Neuronal stem cell (in vitro differentiated cells): Measurements from ENCODE around the gene ZNF654.
A peak's percentile ranks its signal among the peaks of the same experiment; 100 is the strongest.

ENCODE experiments used
- DNase-seq: peaks from one replicate; pipeline ENCODE4 v3.0.0-alpha.2; 2013; ENCODE audit warnings: low spot score
- H2AFZ ChIP-seq: one replicate; pipeline ENCODE4 v1.6.1; 2013; ENCODE audit warnings: mild to moderate bottlenecking, low read length, inconsistent platforms
- H2AK5ac ChIP-seq: 2 replicates; pipeline ENCODE4 v1.6.1; 2013; ENCODE audit warnings: low read depth, mild to moderate bottlenecking, inconsistent platforms, low read length, moderate library complexity, mixed read lengths
- H2BK120ac ChIP-seq: 2 replicates; pipeline ENCODE4 v1.6.1; 2013; ENCODE audit warnings: low read depth, mild to moderate bottlenecking, inconsistent platforms, low read length, moderate library complexity, mixed read lengths
- H2BK12ac ChIP-seq: one replicate; pipeline ENCODE4 v1.6.1; 2013; ENCODE audit warnings: low read length, inconsistent platforms
- H2BK15ac ChIP-seq: 2 replicates; pipeline ENCODE4 v1.6.1; 2013; ENCODE audit warnings: mild to moderate bottlenecking, low read length, inconsistent platforms, mixed read lengths
- H2BK5ac ChIP-seq: one replicate; pipeline ENCODE4 v1.6.1; 2013; ENCODE audit warnings: inconsistent platforms, mild to moderate bottlenecking, low read length, moderate library complexity
- H3K14ac ChIP-seq: one replicate; pipeline ENCODE4 v1.6.1; 2013; ENCODE audit warnings: low read length, inconsistent platforms
- H3K18ac ChIP-seq: 2 replicates; pipeline ENCODE4 v1.6.1; 2013; ENCODE audit warnings: low read length, inconsistent platforms
- H3K23ac ChIP-seq: 2 replicates; pipeline ENCODE4 v1.6.1; 2013; ENCODE audit warnings: low read depth, mild to moderate bottlenecking, mixed read lengths, low read length, inconsistent platforms; ENCODE audit not compliant: poor library complexity
- H3K27ac ChIP-seq: replicated peaks from 3 replicates; pipeline ENCODE4 v1.5.1; 2013; ENCODE audit warnings: low read length, inconsistent platforms
- H3K27me3 ChIP-seq, 3 experiments: 2 replicates each; pipeline ENCODE4 v1.6.1; 2013; ENCODE audit warnings: low read length in 3 of 3, mild to moderate bottlenecking in 2 of 3, inconsistent platforms in 1 of 3, low read depth in 1 of 3, mixed read lengths in 1 of 3, moderate library complexity in 1 of 3; ENCODE audit not compliant: control insufficient read depth in 3 of 3, insufficient read depth in 3 of 3
- H3K36me3 ChIP-seq, 2 donors: replicated peaks in 1 of 2; 2 replicates each; pipeline ENCODE4 v1.6.1; 2013; ENCODE audit warnings: low read length in 2 of 2; ENCODE audit not compliant: control insufficient read depth in 2 of 2, insufficient read depth in 2 of 2
- H3K4ac ChIP-seq: 2 replicates; pipeline ENCODE4 v1.6.1; 2013; ENCODE audit warnings: inconsistent platforms, mild to moderate bottlenecking, low read length, moderate library complexity
- H3K4me1 ChIP-seq, 2 donors: 1 replicate in 1 of 2; 2 replicates in 1 of 2; pipeline ENCODE4 v1.6.1; 2013; ENCODE audit warnings: low read length in 2 of 2, low read depth in 1 of 2; ENCODE audit not compliant: control insufficient read depth in 2 of 2, insufficient read depth in 1 of 2
- H3K4me2 ChIP-seq: one replicate; pipeline ENCODE4 v1.6.1; 2013; ENCODE audit warnings: mild to moderate bottlenecking, low read length, inconsistent platforms; ENCODE audit not compliant: insufficient read depth, poor library complexity, severe bottlenecking
- H3K4me3 ChIP-seq, 2 donors: 2 replicates each; pipeline ENCODE4 v1.5.1; 2013; ENCODE audit warnings: low read length in 2 of 2, mild to moderate bottlenecking in 2 of 2, inconsistent platforms in 1 of 2, moderate library complexity in 1 of 2
- H3K79me1 ChIP-seq: one replicate; pipeline ENCODE4 v1.6.1; 2013; ENCODE audit warnings: low read depth, mild to moderate bottlenecking, inconsistent platforms, low read length, moderate library complexity
- H3K9ac ChIP-seq: one replicate; pipeline ENCODE4 v1.6.1; 2013; ENCODE audit warnings: mild to moderate bottlenecking, low read depth, low read length, inconsistent platforms; ENCODE audit not compliant: poor library complexity
- H3K9me3 ChIP-seq, 2 donors: replicated peaks in 1 of 2; 2 replicates each; pipeline versions ENCODE3 to v1.6.1; 2013; ENCODE audit warnings: low read length in 2 of 2, mild to moderate bottlenecking in 2 of 2, inconsistent platforms in 1 of 2, low read depth in 1 of 2, mixed read lengths in 1 of 2, moderate library complexity in 1 of 2; ENCODE audit not compliant: control insufficient read depth in 2 of 2, insufficient read depth in 1 of 2
- H4K8ac ChIP-seq: one replicate; pipeline ENCODE4 v1.6.1; 2013; ENCODE audit warnings: low read depth, mild to moderate bottlenecking, inconsistent platforms, low read length, moderate library complexity
- H4K91ac ChIP-seq: one replicate; pipeline ENCODE4 v1.6.1; 2013; ENCODE audit warnings: low read length, low read depth, mild to moderate bottlenecking, inconsistent platforms; ENCODE audit not compliant: poor library complexity
- WGBS, 2 donors: extraction: QIAGEN DNeasy Blood & Tissue Kit; methylation state at CpG; one replicate each; pipeline ENCODE4 v1.1.7; 2013; ENCODE audit warnings: missing lambda C conversion rate in 2 of 2, mixed read lengths in 1 of 2; ENCODE audit not compliant: insufficient read length in 2 of 2, insufficient replicate concordance in 1 of 2; ENCODE audit errors: extremely low coverage in 2 of 2; 5-methylcytosine and 5-hydroxymethylcytosine counted together

Gene ZNF654

DNA sequence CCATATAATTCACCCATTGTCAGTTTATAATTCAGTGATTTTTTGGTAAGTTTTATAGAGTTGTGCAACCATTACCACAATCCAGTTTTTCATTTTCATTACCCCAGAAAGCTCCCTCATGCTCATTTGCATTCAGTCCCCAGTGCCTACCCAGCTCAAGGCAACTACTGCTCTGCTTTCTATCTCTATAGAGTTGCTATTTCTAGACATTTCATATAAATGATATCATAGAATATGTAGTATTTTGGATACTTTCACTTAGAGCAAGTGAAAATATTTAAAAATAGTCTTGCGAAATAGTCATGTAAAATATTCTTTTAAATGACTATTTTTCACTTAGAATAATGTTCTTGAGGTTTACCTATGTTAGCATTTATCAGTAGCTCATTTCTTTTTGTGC lies 42.1 kb downstream of the ZNF654 start:
- Histone ChIP-seq H2BK120ac (no peak overlapping the region), H3K4me2 (no peak overlapping the region), H3K9me3 (peaks cover 0 to 13% of the 10 kb centered on the region in 2 donors), H2BK15ac (no peak overlapping the region), H3K23ac (no peak overlapping the region), H2AK5ac (no peak overlapping the region), H3K4me1 (no peaks in the 10 kb centered on the region), H3K9ac (no peak overlapping the region), H4K91ac (no peak overlapping the region), H3K14ac (no peak overlapping the region), H3K4me3 (no peak overlapping the region), H4K8ac (no peak overlapping the region), H2AFZ (no peak overlapping the region), H3K18ac (no peak overlapping the region), H3K4ac (no peak overlapping the region), H3K36me3 (peaks cover 2 to 29% of the 10 kb centered on the region in 2 donors), H3K27ac (no peak overlapping the region), H3K27me3 (no peaks in the 10 kb centered on the region), H3K79me1 (no peaks in the 10 kb centered on the region), H2BK5ac (no peak overlapping the region), H2BK12ac (no peak overlapping the region)
- WGBS, 2 donors = no CpG with 5 or more reads among the region's 1 CpG
- no peak for DNase-seq

DNA sequence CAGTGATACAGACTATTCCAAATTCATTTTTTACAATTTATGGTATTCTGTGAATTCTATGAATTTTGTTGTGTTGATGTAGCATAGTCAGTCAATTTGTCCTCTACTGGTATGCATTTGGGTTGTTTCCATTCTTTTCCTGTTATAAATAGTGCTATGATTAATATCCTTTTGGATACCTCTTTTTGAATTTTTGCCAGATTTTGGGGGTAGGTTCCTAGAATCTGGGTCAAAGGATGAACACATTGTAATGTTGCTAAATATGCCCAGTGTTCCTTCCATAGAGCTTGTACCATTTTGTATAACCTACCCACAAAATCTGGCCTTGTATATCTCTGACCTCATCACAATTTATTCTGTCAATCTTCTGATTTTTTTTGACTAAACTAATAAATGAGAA lies 46.3 kb downstream of the ZNF654 start:
- Histone ChIP-seq H3K4me2 (no peak overlapping the region), H3K79me1 (no peaks in the 10 kb centered on the region), H3K14ac (no peak overlapping the region), H3K36me3 (peaks cover 2 to 22% of the 10 kb centered on the region in 2 donors), H4K91ac (no peak overlapping the region), H3K27me3 (no peaks in the 10 kb centered on the region), H2BK15ac (no peak overlapping the region), H3K18ac (no peak overlapping the region), H3K27ac (no peak overlapping the region), H3K4me3 (no peak overlapping the region), H4K8ac (no peak overlapping the region), H3K4ac (no peak overlapping the region), H2BK120ac (no peak overlapping the region), H3K4me1 (no peaks in the 10 kb centered on the region), H2AK5ac (no peak overlapping the region), H3K23ac (no peak overlapping the region), H3K9ac (no peak overlapping the region), H3K9me3 (peaks cover 0 to 7% of the 10 kb centered on the region in 2 donors), H2BK12ac (no peak overlapping the region), H2AFZ (no peak overlapping the region), H2BK5ac (no peak overlapping the region)
- DNase-seq = no peak

GRCh38 chr3:88112289-88112688 lies 53.2 kb downstream of the ZNF654 start:
- Histone ChIP-seq H2BK5ac (no peak overlapping the region), H3K4me3 (no peak overlapping the region), H2AFZ (no peak overlapping the region), H3K36me3 (peaks cover 0 to 26% of the 10 kb centered on the region in 2 donors), H3K4ac (no peak overlapping the region), H3K27me3 (no peaks in the 10 kb centered on the region), H3K4me2 (no peak overlapping the region), H2AK5ac (no peak overlapping the region), H3K79me1 (no peaks in the 10 kb centered on the region), H3K4me1 (no peaks in the 10 kb centered on the region), H4K91ac (no peak overlapping the region), H3K14ac (no peak overlapping the region), H3K9ac (no peak overlapping the region), H2BK15ac (no peak overlapping the region), H3K18ac (no peak overlapping the region), H3K23ac (no peak overlapping the region), H3K27ac (no peak overlapping the region), H2BK120ac (no peak overlapping the region), H2BK12ac (no peak overlapping the region), H4K8ac (no peak overlapping the region), H3K9me3 (no peaks in the 10 kb centered on the region)
- no peak for DNase-seq
- WGBS, 2 donors = no CpG with 5 or more reads among the region's 1 CpG

DNA sequence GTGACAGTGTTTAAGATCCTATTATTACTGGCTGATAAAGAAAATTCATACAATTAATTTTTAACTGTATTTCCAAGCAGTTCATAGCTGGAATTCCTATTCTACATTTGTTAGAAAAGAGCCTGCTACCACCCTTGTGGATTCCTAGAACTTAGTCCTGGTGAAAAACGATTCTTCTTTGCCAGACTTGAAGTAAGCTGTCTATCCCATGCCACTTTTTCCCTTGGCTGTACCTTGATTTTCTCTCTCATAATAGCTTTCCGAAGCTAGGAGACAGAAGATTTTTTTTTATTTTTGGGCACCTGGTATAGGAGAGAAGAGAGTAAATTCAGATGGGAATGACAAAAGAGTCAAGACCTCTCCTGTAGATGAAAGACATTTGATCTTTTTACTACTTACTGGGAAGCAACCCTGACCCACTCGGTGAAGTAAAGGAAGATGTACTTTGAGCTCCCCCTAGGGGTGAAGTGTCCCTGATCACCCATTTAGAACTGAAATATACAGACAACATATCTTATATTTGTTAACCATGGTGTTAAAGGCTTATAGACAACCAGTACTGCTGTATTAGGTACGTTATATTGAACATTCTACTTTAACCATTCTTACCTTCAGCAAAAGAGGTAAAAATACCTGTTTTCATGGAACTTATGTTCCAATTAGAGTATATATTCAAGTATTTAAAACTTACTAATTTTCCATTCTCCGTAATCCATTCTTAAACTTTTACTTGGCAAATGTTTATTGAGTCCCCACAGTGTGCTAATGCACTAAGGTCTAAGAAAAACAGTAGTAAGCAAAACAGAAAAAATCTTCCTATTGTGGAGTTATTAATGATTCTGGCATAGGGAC lies 54.5 kb downstream of the ZNF654 start:
- Histone ChIP-seq H3K27me3 (no peaks in the 10 kb centered on the region), H3K9me3 (no peaks in the 10 kb centered on the region), H3K23ac (no peak overlapping the region), H2BK5ac (no peak overlapping the region), H3K4me1 (no peaks in the 10 kb centered on the region), H3K27ac (no peak overlapping the region), H3K4ac (no peak overlapping the region), H3K9ac (no peak overlapping the region), H4K8ac (no peak overlapping the region), H3K79me1 (no peaks in the 10 kb centered on the region), H2BK12ac (no peak overlapping the region), H3K36me3 (peaks cover 0 to 26% of the 10 kb centered on the region in 2 donors), H3K4me2 (no peak overlapping the region), H2AK5ac (no peak overlapping the region), H3K4me3 (no peak overlapping the region), H3K14ac (no peak overlapping the region), H2BK120ac (no peak overlapping the region), H2AFZ (no peak overlapping the region), H2BK15ac (no peak overlapping the region), H3K18ac (no peak overlapping the region), H4K91ac (no peak overlapping the region)
- no CpG with 5 or more reads among the region's 5 CpGs for WGBS, 2 donors
- DNase-seq = peak; percentile 57
